Measurements from ENCODE around the gene DDHD1.

The DDHD1 gene

GRCh38 chr14:53032161-53032803 is 120.8 kb downstream of the DDHD1 start:
- DNase-seq, result no peak

- no peak for DNase-seq
Observed at GRCh38 chr14:53027562-53027961, 125.6 kb downstream of the DDHD1 start.

- DNase-seq, result no peak
Observed at GRCh38 chr14:53027041-53027440, 126.1 kb downstream of the DDHD1 start.

- no peak for DNase-seq
Observed at GRCh38 chr14:53023325-53023724, 129.8 kb downstream of the DDHD1 start.

GRCh38 chr14:53022593-53022992 is 130.5 kb downstream of the DDHD1 start:
- DNase-seq, result no peak

GRCh38 chr14:53020193-53020932 is 132.8 kb downstream of the DDHD1 start:
- DNase-seq, result no peak

- no peak for DNase-seq
Observed at GRCh38 chr14:53019406-53019805, 133.7 kb downstream of the DDHD1 start.

GRCh38 chr14:53017837-53018236 is 135.3 kb downstream of the DDHD1 start:
- no peak for DNase-seq

- DNase-seq, result no peak
Observed at GRCh38 chr14:53016919-53017318, 136.2 kb downstream of the DDHD1 start.

- no peak for DNase-seq
Observed at GRCh38 chr14:53016491-53016890, 136.6 kb downstream of the DDHD1 start.

GRCh38 chr14:53011053-53011462 is 142.1 kb downstream of the DDHD1 start:
- no peak for DNase-seq

GRCh38 chr14:53010193-53011040 is 142.7 kb downstream of the DDHD1 start:
- DNase-seq, result no peak

GRCh38 chr14:53006931-53007562 is 146.1 kb downstream of the DDHD1 start:
- no peak for DNase-seq

GRCh38 chr14:53004976-53005375 is 148.1 kb downstream of the DDHD1 start:
- no peak for DNase-seq

- DNase-seq, result peak in 1 of 2 experiments; percentile 58
Observed at GRCh38 chr14:53003776-53004175, 149.3 kb downstream of the DDHD1 start.

- no peak for DNase-seq
Observed at GRCh38 chr14:53002576-53002975, 150.5 kb downstream of the DDHD1 start.

- DNase-seq, result no peak
Observed at GRCh38 chr14:53001787-53002378, 151.2 kb downstream of the DDHD1 start.

GRCh38 chr14:52998376-52999015 is 154.6 kb downstream of the DDHD1 start:
- DNase-seq, result no peak

GRCh38 chr14:52996493-52996892 is 156.6 kb downstream of the DDHD1 start:
- DNase-seq, result no peak

GRCh38 chr14:52995998-52996397 is 157.1 kb downstream of the DDHD1 start:
- DNase-seq, result no peak

- DNase-seq, result no peak
Observed at GRCh38 chr14:52992236-52992870, 160.8 kb downstream of the DDHD1 start.

- no peak for DNase-seq
Observed at GRCh38 chr14:52988139-52988538, 165.0 kb downstream of the DDHD1 start.
